ENCODE results near the gene PELI2.

The PELI2 gene

GRCh38 chr14:56118611-56119181, 485 bp downstream of the PELI2 start:
- TF ChIP-seq OVOL3 (tag by site-specific recombination; IDR thresholded peaks at IDR 0.05) (no peak), PATZ1 (tag by site-specific recombination; IDR thresholded peaks at IDR 0.05) (no peak), SCRT1 (tag by site-specific recombination; IDR thresholded peaks at IDR 0.05; ENCODE audit: borderline replicate concordance) (no peak), ZNF223 (tag by site-specific recombination; IDR thresholded peaks at IDR 0.05) (no peak), ZFP69B (tag by site-specific recombination; IDR thresholded peaks at IDR 0.05) (no peak), ELK4 (IDR thresholded peaks at IDR 0.05; ENCODE audit: borderline replicate concordance, low read depth, low read length) (no peak), ZNF404 (tag by site-specific recombination; IDR thresholded peaks at IDR 0.05) (no peak), ZSCAN30 (tag by site-specific recombination; IDR thresholded peaks at IDR 0.05) (no peak), KLF16 (tag by site-specific recombination; IDR thresholded peaks at IDR 0.05) (no peak), HOXD13 (CRISPR knock-in tag; IDR thresholded peaks at IDR 0.05; ENCODE audit: borderline replicate concordance) (no peak), ZNF704 (tag by site-specific recombination; IDR thresholded peaks at IDR 0.05) (no peak), REST (tag by site-specific recombination; IDR thresholded peaks at IDR 0.05) (no peak)
- H3K4me3 ChIP-seq (ENCODE audit: low read depth, low read length): peak overlapping the region; percentile 73
- ChIA-PET POLR2A (interaction anchor here (1.0 kb wide), 5 partner anchors 20 to 222 kb away, joined by 3 to 4 read pairs (median 3); no protein-coding TSS in a partner anchor), CTCF (interaction anchor here (0.7 kb wide), 1 partner anchor 19 kb away, joined by 5 read pairs; no protein-coding TSS in a partner anchor)
- no peaks in the 10 kb centered on the region for H3K36me3 ChIP-seq (ENCODE audit: control insufficient read depth in 2 of 2, insufficient read depth in 1 of 2, low read length in 2 of 2)
- no peaks in the 10 kb centered on the region for H3K9me3 ChIP-seq (ENCODE audit: control insufficient read depth, insufficient read depth, low read depth, low read length)
- peaks cover 24% of the 10 kb centered on the region for H3K4me1 ChIP-seq (ENCODE audit: control insufficient read depth, insufficient read depth, low read length)
- peak overlapping the region; percentile 95 for H3K27ac ChIP-seq (ENCODE audit: extremely low read depth, low read depth, low read length)

GRCh38 chr14:56119201-56119981, 1.2 kb downstream of the PELI2 start:
- H3K4me3 ChIP-seq (ENCODE audit: low read depth, low read length): peak overlapping the region; percentile 73
- no peaks in the 10 kb centered on the region for H3K36me3 ChIP-seq (ENCODE audit: control insufficient read depth in 2 of 2, insufficient read depth in 1 of 2, low read length in 2 of 2)
- POLR2A ChIA-PET: interaction anchor here (1.0 kb wide), 1 partner anchor 82 kb away, joined by 3 read pairs; no protein-coding TSS in a partner anchor
- H3K9me3 ChIP-seq (ENCODE audit: control insufficient read depth, insufficient read depth, low read depth, low read length): no peaks in the 10 kb centered on the region
- peaks cover 27% of the 10 kb centered on the region for H3K4me1 ChIP-seq (ENCODE audit: control insufficient read depth, insufficient read depth, low read length)
- H3K27ac ChIP-seq (ENCODE audit: extremely low read depth, low read depth, low read length): peak overlapping the region; percentile 95; the same call in 1 of the 2 replicates
- CTCF ChIA-PET: interaction anchor here (0.8 to 1.0 kb wide), 2 partner anchors 176 to 220 kb away, joined by 3 read pairs; no protein-coding TSS in a partner anchor
- peak; percentile 56; the same call in 1 of the 2 replicates for TF ChIP-seq HIC1 (tag by site-specific recombination; IDR thresholded peaks at IDR 0.05)
- TF ChIP-seq ZNF223 (tag by site-specific recombination; IDR thresholded peaks at IDR 0.05): no peak
- peak; percentile 83 for TF ChIP-seq ZBTB26 (tag by site-specific recombination; optimal IDR thresholded peaks at IDR 0.05)
- TF ChIP-seq KLF9 (tag by site-specific recombination; IDR thresholded peaks at IDR 0.05; ENCODE audit: low read depth): no peak
- 0 out of 2 replicates have a peak, but pooled peaks have one; percentile 22 for TF ChIP-seq ZNF501 (tag by site-specific recombination; IDR thresholded peaks at IDR 0.05)
- TF ChIP-seq ZFHX2 (tag by site-specific recombination; conservative IDR thresholded peaks at IDR 0.05): no peak
- TF ChIP-seq ZNF394 (tag by site-specific recombination; IDR thresholded peaks at IDR 0.05; ENCODE audit: borderline replicate concordance): peak; percentile 19; the same call in 1 of the 2 replicates
- TF ChIP-seq ZNF555 (tag by site-specific recombination; conservative IDR thresholded peaks at IDR 0.05): no peak
- TF ChIP-seq ZNF112 (tag by site-specific recombination; IDR thresholded peaks at IDR 0.05): no peak
- TF ChIP-seq PRDM1 (tag by site-specific recombination; IDR thresholded peaks at IDR 0.05): peak; percentile 42; the same call in 1 of the 2 replicates
